Stimulated activated CD4-positive, alpha-beta T cell treated with anti-CD3 and anti-CD28 coated beads, Interleukin-2, amount 100 ng/mL, for 4 hours (primary cell): ENCODE results near the gene GLYATL1.

Source experiments
- DNase-seq: peaks from one replicate; pipeline ENCODE4 v3.0.0-alpha.2; 2020; ENCODE audit warnings: low read depth

GLYATL1 gene, protein sequence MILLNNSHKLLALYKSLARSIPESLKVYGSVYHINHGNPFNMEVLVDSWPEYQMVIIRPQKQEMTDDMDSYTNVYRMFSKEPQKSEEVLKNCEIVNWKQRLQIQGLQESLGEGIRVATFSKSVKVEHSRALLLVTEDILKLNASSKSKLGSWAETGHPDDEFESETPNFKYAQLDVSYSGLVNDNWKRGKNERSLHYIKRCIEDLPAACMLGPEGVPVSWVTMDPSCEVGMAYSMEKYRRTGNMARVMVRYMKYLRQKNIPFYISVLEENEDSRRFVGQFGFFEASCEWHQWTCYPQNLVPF

GRCh38 chr11:58939277-58939676 lies at the start of gene GLYATL1:
GLYATL1 (plus strand) TSS chr11:58939488; CDS start chr11:58947088, 7,600 bp downstream.
- no peak for DNase-seq

GRCh38 chr11:58893899-58894298 lies 45.4 kb upstream of the GLYATL1 start:
- DNase-seq = no peak

DNA sequence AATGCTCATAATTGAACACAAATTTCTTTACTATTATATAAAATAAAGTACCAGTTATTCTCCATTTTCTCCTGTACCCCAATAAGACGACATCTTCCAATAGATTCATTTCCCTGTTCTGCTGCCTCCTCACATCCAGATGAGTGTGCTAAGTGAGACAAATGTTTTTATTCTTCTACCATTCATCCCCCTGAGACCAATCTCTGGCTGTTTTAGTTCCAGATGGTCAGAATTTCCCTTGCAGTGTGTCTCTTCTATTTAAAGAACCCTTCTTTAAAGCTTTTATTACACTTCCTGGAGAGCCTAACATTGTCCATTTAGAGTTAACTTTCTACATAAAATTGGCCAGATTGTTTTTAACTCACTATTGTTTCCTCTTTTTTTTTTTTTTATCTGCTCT lies 41.2 kb upstream of the GLYATL1 start:
- DNase-seq = no peak

- no peak for DNase-seq
Observed at GRCh38 chr11:58900479-58901420, 38.5 kb upstream of the GLYATL1 start.

DNA sequence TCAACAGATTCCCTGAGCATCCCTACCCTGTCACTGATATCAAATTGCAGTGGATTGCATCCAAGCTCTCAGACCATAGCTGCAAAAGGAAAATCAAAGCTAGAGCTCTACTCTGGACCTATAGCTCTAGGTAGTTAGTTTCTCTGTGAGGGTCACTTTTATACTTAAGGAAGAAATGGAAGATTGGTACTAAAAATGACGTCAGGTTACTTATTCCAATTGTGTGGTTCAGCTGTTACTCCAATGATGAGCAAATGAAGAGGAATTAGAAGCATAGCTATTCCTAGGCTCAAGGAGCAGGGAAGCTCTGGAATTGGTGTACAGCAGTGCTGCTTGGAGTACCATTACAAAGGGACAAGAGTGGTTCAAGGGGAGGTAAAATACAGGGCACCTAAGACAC lies 36.4 kb upstream of the GLYATL1 start:
- no peak for DNase-seq

- DNase-seq = no peak
Observed at GRCh38 chr11:58905011-58905720, 34.1 kb upstream of the GLYATL1 start.

GRCh38 chr11:58905721-58906547 lies 33.4 kb upstream of the GLYATL1 start:
- no peak for DNase-seq

- DNase-seq = no peak
Observed at GRCh38 chr11:58907780-58908179, 31.5 kb upstream of the GLYATL1 start.

- no peak for DNase-seq
Observed at GRCh38 chr11:58912124-58912523, 27.2 kb upstream of the GLYATL1 start.

DNA sequence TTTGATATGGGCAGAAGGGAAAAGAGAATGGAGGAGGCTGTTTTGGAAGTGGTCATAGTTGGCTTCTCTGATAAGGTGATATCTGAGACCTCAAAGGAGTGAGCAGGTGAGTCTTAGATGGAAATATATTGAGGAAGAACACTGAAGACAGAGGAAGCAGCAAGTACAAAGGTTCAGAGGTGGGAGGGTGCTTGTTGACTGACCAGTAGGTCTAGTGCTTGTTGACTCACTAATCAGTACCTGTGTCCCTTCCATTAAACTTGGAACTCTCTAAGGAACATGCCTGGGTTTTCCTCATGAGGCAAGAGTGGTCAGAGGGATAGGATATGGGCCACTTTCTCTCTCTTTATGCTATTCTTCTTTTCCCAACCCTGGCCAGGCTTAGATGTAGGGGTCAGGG lies 25.6 kb upstream of the GLYATL1 start:
- no peak for DNase-seq

- no peak for DNase-seq
Observed at GRCh38 chr11:58914821-58915543, 24.3 kb upstream of the GLYATL1 start.

- no peak for DNase-seq
Observed at GRCh38 chr11:58916637-58917036, 22.7 kb upstream of the GLYATL1 start.

DNA sequence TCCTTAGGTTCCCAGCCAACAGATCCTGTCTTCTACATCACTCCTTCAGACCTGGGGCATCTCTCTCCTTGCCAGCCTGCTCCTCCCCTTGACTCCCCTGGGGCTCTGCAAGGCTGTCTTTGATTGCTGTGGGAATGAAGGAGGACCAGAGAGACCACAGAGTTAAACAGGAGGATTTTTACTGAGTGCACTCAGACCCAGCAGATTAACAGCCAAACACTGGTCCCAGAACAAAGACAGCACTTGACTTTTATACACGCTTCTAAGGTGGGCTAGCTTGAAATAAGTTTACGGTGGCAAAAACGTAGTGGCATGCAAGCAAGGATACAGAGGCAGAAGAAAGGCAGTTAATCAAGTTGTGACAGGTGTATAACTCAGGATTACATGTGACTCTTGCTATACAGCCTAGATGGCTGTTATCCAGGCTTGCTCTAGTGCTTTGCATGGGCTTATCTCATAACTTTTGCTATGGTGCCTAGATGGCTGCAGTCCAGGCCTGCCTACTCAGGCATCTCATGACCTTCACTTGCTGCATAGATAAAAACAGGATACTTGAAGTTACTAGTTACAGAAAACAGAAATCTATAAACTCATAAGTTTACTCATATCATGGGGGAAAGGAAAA lies 22.0 kb upstream of the GLYATL1 start:
- DNase-seq = no peak

DNA sequence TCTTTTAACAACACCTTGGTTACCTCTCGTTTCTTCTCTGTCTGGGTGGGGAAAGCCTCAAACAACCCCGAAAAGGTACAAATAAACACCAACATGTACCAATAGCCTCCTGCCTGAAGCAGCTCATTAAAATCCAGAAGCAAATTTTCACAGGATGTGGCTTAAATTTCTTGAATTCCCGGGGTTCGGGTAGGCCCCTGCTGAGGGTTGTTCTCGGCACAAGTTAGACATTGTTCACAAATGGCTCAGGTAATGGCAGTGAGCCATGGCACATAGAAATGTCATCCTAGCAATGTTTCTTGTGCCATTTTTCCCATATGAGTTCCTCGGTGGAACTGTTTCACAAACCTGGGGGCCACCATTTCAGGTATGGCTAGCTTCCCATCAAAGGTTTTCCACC lies 19.7 kb upstream of the GLYATL1 start:
- DNase-seq = no peak

DNA sequence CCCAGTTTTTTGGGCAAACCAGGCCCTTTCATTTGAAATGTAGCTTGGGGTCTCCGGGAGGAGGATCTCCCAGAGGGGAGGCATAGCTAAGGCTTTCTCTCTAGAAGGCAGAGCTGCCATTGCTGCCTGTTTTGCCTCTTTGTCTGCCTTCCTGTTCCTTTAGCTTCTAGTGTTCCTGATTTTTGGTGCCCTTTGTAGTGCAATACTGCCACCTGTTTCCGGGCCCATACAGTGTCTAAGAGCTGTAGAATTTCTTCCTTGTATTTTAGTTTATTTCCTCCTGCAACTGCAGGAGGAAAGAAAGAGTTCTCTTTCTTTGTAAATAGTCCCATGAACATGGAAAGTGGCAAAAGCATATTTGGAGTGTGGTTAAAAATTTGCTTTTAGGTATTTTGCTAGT lies 19.3 kb upstream of the GLYATL1 start:
- DNase-seq = no peak

DNA sequence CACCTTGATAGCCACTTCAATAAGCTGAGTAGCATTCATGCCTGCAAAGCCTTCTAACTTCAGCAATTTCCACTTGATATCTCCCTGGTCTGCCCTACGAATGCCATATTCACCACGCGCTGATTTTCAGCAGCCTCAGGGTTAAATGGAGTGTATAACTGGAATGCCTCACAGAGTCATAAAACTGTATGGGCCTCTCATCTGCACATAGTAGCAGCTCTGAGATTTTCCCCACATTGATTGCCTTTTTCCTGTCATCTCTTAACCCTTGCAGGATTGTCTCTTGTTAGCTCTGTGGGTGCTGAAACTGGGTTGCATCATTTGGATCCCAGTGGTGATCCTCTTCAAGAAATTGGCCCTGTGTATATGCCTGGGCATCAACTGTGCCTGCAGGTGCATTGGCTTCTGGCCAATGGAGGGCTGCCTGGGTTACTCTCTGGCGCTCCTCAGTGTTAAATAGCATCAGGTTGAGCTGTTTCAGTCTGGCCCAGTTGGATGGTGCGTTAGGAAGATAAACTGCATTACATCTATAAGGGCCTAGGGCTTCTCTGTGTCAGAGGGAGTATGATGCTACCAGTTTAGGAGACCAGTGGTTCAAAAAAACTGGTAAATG lies 17.4 kb upstream of the GLYATL1 start:
- no peak for DNase-seq

GRCh38 chr11:58922479-58922878 lies 16.8 kb upstream of the GLYATL1 start:
- DNase-seq = no peak

DNA sequence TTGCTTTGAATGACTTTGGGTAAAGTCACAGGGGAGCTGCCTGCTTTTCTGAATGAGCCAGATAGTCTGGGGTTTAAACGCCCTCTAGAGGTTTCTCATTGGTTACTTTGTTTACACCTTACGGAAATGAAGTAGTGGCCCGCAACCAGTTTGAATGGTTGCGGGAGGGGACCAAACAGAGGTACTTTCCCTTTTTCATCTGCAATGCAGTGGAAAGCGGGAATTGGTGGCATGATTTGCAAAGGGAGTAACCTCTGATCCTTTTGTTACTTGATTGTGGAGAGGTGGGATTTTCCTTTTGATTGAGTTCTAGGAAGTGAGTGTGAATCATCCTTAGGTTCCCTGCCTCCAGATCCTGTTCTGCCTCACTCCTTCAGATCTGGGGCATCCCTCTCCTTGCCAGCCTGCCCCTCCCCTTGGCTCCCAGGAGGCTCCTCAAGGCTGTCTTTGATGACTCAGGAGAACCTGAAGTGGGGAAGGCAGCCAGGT lies 15.9 kb upstream of the GLYATL1 start:
- no peak for DNase-seq

- DNase-seq = no peak
Observed at GRCh38 chr11:58924230-58924629, 15.1 kb upstream of the GLYATL1 start.

- no peak for DNase-seq
Observed at GRCh38 chr11:58926251-58926650, 13.0 kb upstream of the GLYATL1 start.
